ENCODE data around the gene CCDC47. TPM values are rescaled to one million over a fixed set of nuclear protein-coding genes. Genes with fewer than 3 reads are reported as not detected.

The CCDC47 gene
- total and polyA plus RNA-seq, 2 of the 13 experiments (the other 11 are each of a cell fraction or from before 2014, with no cell fraction given) = 59.3 to 99.5 TPM

DNA sequence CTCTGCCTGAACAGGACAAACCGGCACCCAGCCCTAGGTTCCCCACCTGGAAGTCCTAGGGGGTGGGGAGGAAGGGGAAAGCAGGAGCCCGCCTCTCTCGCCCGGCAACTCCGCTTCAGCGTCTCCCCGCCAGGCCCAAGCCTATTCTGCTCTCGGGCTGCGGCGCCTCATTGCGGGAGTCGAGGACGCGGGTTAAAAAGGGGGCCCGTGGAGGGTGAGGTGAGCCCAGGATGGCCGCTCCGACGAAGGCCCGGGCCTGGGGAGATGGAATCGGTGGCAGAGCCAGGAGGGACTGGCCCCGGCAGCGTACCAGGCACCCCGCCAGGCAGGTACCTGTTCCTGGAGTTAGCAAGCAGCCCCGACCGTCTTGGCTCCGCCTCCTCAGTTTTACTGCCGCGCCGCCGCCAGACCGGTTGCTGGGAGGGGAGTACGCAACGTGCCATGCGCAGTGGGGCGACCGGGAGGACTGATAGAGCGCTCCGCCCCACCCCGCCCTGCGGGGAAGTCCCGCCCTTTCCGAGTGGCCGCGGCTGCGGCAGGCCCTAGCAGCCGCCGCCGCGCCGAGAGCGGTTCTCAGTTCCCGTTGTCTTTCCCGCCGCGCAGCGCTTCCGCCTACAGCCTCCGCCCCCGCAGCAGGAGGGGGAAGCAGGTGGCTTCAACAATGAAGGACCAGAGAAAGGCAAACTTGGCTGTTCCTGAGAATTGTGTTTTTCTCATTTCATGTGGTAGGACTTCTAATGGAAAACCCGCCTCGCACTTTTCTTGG, 31.8 kb downstream of the CCDC47 start, which contains the start of gene STRADA (continued):
- TF ChIP-seq ZNF567 (CRISPR knock-in tag; IDR thresholded peaks at IDR 0.05; ENCODE audit: borderline replicate concordance) (0 out of 2 replicates have a peak, but pooled peaks have one; percentile 33), ZNF703 (CRISPR knock-in tag; IDR thresholded peaks at IDR 0.05; ENCODE audit: borderline replicate concordance) (peak; percentile 82; the same call in 1 of the 2 replicates), ZSCAN25 (CRISPR knock-in tag; IDR thresholded peaks at IDR 0.05) (peak; percentile 75), SIN3B (IDR thresholded peaks at IDR 0.05; ENCODE audit: low read length) (peak; percentile 66; the same call in 1 of the 2 replicates), ZNF598 (CRISPR knock-in tag; IDR thresholded peaks at IDR 0.05; ENCODE audit: borderline replicate concordance) (peak; percentile 95; the same call in 1 of the 2 replicates), FOXJ3 (CRISPR knock-in tag; IDR thresholded peaks at IDR 0.05; ENCODE audit: borderline replicate concordance) (no peak), HES4 (CRISPR knock-in tag; IDR thresholded peaks at IDR 0.05; ENCODE audit: borderline replicate concordance) (peak; percentile 90), ZBTB14 (CRISPR knock-in tag; IDR thresholded peaks at IDR 0.05) (no peak), JDP2 (CRISPR knock-in tag; IDR thresholded peaks at IDR 0.05; ENCODE audit: borderline replicate concordance) (no peak), CBX2 (IDR thresholded peaks at IDR 0.05; ENCODE audit: low read depth, low read length) (no peak), CBX2 (CRISPR knock-in tag; IDR thresholded peaks at IDR 0.05; ENCODE audit: low read depth) (0 out of 2 replicates have a peak, but pooled peaks have one; percentile 34), PHB2 (IDR thresholded peaks at IDR 0.05; ENCODE audit: partially characterized antibody) (no peak), ZNF547 (CRISPR knock-in tag; IDR thresholded peaks at IDR 0.05) (peak; percentile 76; the same call in 1 of the 2 replicates), ZNF639 (CRISPR knock-in tag; conservative IDR thresholded peaks at IDR 0.05) (peak; percentile 94), XBP1 (CRISPR knock-in tag; IDR thresholded peaks at IDR 0.05) (no peak)
- TF ChIP-seq, protein P1, sequence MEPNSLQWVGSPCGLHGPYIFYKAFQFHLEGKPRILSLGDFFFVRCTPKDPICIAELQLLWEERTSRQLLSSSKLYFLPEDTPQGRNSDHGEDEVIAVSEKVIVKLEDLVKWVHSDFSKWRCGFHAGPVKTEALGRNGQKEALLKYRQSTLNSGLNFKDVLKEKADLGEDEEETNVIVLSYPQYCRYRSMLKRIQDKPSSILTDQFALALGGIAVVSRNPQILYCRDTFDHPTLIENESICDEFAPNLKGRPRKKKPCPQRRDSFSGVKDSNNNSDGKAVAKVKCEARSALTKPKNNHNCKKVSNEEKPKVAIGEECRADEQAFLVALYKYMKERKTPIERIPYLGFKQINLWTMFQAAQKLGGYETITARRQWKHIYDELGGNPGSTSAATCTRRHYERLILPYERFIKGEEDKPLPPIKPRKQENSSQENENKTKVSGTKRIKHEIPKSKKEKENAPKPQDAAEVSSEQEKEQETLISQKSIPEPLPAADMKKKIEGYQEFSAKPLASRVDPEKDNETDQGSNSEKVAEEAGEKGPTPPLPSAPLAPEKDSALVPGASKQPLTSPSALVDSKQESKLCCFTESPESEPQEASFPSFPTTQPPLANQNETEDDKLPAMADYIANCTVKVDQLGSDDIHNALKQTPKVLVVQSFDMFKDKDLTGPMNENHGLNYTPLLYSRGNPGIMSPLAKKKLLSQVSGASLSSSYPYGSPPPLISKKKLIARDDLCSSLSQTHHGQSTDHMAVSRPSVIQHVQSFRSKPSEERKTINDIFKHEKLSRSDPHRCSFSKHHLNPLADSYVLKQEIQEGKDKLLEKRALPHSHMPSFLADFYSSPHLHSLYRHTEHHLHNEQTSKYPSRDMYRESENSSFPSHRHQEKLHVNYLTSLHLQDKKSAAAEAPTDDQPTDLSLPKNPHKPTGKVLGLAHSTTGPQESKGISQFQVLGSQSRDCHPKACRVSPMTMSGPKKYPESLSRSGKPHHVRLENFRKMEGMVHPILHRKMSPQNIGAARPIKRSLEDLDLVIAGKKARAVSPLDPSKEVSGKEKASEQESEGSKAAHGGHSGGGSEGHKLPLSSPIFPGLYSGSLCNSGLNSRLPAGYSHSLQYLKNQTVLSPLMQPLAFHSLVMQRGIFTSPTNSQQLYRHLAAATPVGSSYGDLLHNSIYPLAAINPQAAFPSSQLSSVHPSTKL (CRISPR knock-in tag; IDR thresholded peaks at IDR 0.05) = no peak
- TF ChIP-seq, protein P2, sequence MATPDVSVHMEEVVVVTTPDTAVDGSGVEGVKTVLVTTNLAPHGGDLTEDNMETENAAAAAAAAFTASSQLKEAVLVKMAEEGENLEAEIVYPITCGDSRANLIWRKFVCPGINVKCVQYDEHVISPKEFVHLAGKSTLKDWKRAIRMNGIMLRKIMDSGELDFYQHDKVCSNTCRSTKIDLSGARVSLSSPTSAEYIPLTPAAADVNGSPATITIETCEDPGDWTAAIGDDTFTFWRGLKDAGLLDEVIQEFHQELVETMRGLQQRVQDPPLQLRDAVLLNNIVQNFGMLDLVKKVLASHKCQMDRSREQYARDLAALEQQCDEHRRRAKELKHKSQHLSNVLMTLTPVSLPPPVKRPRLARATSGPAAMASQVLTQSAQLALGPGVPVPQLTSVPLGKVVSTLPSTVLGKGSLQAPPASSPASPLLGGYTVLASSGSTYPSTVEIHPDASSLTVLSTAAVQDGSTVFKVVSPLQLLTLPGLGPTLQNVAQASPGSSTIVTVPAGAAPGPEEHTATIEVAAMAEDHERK (CRISPR knock-in tag; IDR thresholded peaks at IDR 0.05; ENCODE audit: low read depth) = peak; percentile 69
- TF ChIP-seq, protein P3, sequence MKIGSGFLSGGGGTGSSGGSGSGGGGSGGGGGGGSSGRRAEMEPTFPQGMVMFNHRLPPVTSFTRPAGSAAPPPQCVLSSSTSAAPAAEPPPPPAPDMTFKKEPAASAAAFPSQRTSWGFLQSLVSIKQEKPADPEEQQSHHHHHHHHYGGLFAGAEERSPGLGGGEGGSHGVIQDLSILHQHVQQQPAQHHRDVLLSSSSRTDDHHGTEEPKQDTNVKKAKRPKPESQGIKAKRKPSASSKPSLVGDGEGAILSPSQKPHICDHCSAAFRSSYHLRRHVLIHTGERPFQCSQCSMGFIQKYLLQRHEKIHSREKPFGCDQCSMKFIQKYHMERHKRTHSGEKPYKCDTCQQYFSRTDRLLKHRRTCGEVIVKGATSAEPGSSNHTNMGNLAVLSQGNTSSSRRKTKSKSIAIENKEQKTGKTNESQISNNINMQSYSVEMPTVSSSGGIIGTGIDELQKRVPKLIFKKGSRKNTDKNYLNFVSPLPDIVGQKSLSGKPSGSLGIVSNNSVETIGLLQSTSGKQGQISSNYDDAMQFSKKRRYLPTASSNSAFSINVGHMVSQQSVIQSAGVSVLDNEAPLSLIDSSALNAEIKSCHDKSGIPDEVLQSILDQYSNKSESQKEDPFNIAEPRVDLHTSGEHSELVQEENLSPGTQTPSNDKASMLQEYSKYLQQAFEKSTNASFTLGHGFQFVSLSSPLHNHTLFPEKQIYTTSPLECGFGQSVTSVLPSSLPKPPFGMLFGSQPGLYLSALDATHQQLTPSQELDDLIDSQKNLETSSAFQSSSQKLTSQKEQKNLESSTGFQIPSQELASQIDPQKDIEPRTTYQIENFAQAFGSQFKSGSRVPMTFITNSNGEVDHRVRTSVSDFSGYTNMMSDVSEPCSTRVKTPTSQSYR (CRISPR knock-in tag; IDR thresholded peaks at IDR 0.05; ENCODE audit: borderline replicate concordance) = no peak
